Stimulated activated CD8-positive, alpha-beta memory T cell treated with anti-CD3 and anti-CD28 coated beads, Interleukin-4, amount 100 ng/mL, for 4 hours (primary cell): Measurements from ENCODE around the gene PSMD7.
A peak's percentile ranks its signal among the peaks of the same experiment; 100 is the strongest.
"Not testable (repeated sequence)": the region's sequence is repeated elsewhere in the genome, so short reads cannot be mapped to it uniquely, and the experiment has no call there.

Experiments used
- DNase-seq, 2 donors: peaks; one replicate each; pipeline ENCODE4 v3.0.0-alpha.2; 2020; ENCODE audit warnings: low read depth in 2 of 2, low spot score in 1 of 2

The PSMD7 gene

GRCh38 chr16:74296104-74296431, 546 bp upstream of the PSMD7 start:
- DNase-seq, result no peak

DNA sequence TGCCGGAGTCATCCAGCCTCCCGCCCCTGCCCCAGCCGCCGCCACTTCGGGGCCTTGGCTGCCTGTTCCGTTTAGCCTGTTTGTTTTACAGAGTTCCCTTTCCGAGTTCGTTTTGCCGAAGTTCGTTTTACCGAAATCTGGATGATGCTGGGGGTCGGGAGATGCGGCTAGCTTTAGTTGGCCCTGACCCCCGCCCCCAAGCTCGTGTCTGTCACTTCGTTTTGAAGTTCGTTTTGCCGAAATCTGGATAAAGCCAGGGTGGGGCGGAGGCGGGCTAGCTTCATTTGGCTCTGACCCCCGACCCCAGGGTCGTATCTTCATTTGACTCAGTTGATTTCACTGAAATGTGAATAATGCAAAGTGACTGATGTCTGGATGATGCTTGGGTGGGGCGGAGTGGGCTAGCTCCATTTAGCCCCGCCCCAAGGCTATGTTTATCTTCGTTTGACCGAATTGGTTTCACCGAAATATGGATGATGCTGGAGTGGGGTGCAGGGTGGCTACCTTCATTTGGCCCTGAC, 591 bp downstream of the PSMD7 start:
- peak in 1 of 2 donors; percentile 3 for DNase-seq

DNA sequence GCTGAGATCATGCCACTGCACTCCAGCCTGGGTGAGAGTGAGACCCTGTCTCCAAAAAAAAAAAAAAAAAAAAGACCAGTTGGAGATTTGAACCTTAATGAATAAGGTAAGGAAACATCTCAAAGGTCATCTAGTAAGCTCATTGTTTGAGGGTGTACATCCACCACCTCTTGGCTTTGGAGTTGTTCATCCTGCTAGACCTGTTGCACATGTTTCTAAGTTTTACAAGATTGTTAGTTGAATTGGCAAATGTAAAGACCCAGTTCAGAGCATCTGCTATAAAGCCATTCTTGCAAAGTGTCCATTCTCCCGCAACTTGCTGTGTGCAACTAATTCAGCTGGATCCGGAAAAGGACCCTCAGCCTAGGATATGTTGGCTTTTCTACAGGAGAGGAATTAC, 1.5 kb downstream of the PSMD7 start:
- DNase-seq, result no peak

DNA sequence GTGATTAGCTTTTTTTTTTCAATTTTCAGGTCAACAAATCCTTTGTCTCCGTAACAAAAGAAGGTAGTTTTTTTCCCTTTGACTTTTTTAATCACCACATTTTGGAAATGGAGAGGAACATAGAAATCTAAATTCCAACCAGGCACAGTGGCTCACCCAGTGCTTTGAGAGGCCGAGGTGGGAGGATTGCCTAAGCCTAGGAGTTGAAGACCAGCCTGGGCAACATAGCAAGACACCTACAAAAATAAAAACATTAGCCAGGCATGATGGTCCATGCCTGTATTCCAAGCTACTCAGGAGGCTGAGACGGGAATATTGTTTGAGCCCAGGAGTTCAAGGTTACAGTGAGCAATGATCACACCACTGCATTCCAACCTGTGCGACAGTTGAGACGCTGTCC, 5.7 kb downstream of the PSMD7 start:
- DNase-seq, result no peak

- DNase-seq, result no peak
Measured at GRCh38 chr16:74304164-74304834, 7.7 kb downstream of the PSMD7 start.

DNA sequence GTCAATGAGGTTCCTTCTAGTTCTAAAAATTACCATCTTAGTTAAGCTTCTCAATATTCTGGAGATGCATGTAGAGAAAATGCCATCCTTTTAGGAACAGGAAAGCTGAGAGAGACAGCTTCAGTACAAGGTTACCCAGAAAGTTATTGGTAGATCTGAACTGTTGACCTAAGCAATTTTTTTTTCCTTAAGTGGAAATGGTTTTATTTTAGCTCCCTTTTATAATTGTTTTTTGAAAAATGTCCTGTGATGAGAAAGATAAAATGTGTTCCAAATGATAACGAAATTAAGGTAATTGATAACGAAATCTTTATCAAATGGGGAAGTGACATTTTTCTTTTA, 8.2 kb downstream of the PSMD7 start:
- DNase-seq, result no peak

GRCh38 chr16:74305281-74305680, 8.7 kb downstream of the PSMD7 start:
- DNase-seq, result no peak

GRCh38 chr16:74305978-74306784, 9.6 kb downstream of the PSMD7 start:
- no peak for DNase-seq

- DNase-seq, result no peak
Measured at GRCh38 chr16:74307383-74307782, 10.8 kb downstream of the PSMD7 start.

DNA sequence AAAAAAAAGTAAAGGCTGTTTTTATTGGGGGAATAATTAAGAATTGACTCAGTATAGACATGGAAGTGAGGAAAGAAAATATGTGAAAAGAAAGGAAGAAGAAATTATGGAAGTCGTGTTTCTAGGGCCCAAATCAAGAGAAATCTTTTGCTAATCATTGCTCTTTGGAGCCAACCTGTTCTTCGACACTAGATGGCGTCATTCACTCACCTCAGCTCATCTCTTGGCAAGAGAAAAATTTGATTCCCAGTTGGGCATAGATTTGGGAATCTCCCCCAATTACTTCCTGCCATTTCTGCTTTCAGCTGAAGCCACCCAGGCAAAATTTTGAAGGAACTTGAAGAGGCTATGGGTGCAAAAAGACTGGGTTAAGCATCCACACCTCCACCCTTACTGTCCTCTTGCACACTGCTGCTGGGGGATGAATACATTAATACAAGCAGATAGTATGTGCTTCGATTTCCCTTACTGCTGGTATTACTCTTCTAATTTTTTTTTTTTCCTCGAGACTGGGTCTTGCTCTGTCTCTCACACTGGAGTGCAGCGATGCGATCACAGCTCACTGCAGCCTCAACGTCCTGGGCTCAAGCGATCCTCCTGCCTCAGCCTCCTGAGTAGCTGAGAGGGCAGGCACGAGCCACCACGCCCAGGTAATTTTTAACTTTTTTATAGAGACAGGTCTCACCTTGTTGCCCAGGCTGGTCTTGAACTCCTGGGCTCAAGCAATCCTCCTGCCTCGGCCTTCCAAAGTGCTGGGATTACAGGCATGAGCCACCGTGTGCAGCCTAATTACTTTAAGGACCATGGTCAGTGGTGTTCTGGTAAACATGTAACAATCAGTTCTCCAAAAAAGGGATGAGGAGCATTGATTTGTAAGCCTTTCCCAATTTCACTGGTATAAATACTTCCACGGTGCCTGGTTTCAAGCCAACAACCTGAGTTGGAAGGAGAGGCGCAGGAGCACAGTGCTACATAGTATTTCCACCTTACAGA, 13.5 kb downstream of the PSMD7 start:
- DNase-seq, result no peak

DNA sequence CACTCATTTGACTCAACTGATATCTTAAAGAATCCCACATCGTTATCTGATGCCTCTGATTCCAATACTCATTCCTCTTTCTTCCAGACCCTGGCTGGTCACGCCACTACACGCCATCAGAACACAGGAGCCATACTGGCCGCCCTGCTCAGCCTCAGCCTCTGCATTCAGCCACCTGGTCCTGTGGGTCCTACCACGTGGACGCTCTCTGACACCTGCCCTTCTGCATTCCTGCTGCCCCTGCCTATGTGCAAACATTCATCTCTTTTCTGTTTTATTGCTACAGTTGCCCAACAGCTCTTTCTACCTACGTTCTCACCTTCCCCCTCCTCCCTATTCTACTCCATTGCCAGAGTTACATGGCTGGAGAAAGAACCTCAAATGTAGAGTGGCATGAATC, 18.4 kb downstream of the PSMD7 start:
- no peak for DNase-seq

- DNase-seq, result no peak
Measured at GRCh38 chr16:74320707-74321106, 24.1 kb downstream of the PSMD7 start.

- DNase-seq, result no peak
Measured at GRCh38 chr16:74321356-74321755, 24.7 kb downstream of the PSMD7 start.

DNA sequence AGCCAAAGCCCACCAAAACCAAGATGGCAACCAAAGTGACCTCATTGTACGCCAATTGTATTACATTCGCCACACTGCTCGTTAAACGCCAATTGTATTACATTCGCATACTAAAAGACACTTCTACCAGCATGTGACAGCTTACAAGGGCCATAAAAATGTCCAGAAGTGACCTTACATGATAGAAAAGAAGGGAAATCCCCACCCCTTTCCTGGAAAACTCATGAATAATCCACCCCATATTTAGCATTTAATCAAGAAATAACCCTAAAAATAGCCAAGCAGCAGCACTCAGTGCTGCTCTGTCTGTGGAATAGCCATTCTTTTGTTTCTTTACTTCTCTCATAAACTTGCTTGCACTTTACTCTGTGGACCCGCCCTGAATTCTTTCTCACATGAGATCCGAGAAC, 25.7 kb downstream of the PSMD7 start:
- no peak for DNase-seq

GRCh38 chr16:74324777-74325176, 28.2 kb downstream of the PSMD7 start:
- not testable (repeated sequence) for DNase-seq

- DNase-seq, result no peak
Measured at GRCh38 chr16:74325641-74326040, 29.0 kb downstream of the PSMD7 start.

DNA sequence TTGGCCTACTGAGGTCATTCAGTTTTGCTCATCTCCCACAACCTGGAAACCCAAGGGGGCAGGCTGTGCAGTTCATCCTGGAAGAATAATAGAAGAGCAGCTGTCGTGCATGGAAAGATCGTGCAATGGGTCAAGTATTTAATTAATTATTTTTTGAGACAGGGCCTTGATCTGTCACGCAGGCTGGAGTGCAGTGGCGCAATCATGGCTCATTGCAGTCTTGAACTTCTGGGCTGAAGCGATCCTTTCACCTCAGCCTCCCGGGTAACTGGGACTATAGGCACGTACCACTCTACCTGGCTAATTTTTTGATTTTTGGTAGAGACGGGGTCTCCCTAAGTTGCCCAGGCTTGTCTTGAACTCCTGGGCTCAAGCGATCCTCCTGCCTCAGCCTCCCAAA, 31.7 kb downstream of the PSMD7 start:
- not testable (repeated sequence) for DNase-seq

- not testable (repeated sequence) for DNase-seq
Measured at GRCh38 chr16:74332469-74332868, 35.9 kb downstream of the PSMD7 start.

DNA sequence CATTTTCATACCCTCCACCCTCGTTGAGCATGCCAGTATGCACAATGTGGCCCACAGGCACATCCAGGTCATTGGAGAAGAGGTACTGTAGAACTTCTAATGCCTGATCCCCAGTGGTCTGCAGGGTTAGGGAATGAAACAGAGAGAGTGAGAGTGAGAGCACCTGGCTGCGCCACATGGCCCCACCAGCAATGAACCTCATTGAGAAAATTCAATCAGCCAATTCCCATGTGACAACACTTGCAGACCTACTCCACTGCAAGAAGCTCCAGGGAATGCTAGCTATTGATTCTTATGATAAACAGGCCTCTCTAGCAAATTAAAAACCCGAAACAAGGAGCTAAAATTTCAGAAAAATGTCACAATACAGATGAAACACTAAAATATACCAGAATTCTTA, 40.9 kb downstream of the PSMD7 start:
- DNase-seq, result not testable (repeated sequence)

DNA sequence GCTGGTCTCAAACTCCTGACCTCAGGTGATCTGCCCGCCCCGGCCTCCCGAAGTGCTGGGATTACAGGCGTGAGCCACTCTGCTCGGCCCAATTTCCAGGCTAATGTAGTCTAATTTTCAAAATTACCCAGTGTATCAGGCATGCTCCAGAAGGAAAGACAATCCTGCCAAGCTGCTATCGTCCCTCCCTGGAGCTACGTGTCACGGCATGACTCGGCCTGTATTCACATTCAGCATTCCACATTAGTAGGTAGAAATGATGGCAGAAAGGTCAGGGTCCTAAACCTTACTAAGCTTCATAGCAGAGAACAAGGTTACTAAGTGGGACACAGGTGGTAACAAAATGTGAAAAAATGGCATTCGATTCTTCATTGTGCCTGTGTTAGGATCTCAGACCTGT, 42.6 kb downstream of the PSMD7 start:
- not testable (repeated sequence) for DNase-seq

GRCh38 chr16:74353038-74353437, 56.4 kb downstream of the PSMD7 start:
- not testable (repeated sequence) for DNase-seq
